LoVo (cell line): Measurements from ENCODE around the gene VCL.
A peak's percentile ranks its signal among the peaks of the same experiment; 100 is the strongest.
"Not testable (repeated sequence)": the region's sequence is repeated elsewhere in the genome, so short reads cannot be mapped to it uniquely, and the experiment has no call there.

ENCODE experiments used
- DNase-seq: peaks from one replicate; pipeline ENCODE4 v3.0.0-alpha.2; 2016; ENCODE audit warnings: low spot score

VCL gene

DNA sequence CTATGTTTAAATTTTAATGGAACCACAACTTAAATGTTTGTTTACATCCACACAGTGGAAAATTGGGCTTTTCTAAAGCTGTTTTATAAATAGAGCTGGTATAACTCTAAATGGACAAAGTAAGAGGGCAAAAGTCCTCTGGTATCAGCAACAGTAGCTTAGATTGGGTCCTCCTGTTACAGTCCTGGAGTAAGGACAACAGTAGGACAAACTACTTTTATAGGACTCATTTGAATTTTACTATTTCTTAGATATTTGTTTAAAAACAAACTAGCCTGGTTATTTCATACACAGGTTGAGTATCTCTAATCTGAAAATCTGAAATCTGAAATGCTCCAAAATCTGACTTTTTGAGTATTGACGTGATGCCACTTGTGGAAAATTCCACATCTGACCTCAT, 8.4 kb downstream of the VCL start:
- DNase-seq, result no peak

DNA sequence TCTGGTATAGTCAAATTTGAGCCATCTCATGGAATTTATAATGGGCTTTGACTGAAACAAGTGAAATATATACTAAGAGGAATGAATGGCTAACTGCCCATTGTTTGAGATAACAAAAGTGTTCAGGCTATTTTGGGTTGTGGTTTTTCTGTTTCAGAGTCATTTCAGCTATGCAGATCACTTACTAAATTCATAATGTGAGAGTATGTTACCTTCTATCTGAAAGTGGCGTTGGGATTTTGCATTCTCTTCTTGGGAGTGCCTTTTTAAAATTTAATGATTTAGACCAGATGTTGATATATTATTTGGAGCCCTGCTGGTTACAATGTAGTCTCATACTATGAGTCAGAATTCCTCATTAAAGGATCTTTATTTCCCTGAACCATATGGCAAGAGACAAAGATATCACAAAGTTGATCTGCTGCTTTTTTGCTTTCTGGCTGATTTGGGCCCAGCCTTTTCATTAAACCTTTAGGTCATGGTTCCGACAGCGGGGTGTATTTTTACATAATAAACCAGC, 10.4 kb downstream of the VCL start:
- peak; percentile 54 for DNase-seq

DNA sequence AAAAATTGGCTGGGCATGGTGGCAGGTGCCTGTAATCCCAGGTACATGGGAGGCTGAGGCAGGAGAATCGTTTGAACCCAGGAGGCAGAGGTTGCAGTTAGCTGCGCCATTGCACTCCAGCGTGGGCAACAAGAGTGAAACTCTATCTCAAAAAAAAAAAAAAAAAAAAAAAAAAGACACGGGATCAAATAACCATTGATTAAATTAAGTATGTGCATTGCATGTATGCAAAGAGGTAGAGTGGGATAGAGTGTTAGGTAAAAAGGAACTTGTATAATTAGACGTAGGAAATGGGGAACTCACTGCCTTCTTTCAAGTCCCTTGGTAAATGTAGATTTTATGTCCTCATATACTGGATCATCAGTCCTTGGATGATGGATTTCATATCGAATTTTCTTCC, 13.1 kb downstream of the VCL start:
- no peak for DNase-seq

DNA sequence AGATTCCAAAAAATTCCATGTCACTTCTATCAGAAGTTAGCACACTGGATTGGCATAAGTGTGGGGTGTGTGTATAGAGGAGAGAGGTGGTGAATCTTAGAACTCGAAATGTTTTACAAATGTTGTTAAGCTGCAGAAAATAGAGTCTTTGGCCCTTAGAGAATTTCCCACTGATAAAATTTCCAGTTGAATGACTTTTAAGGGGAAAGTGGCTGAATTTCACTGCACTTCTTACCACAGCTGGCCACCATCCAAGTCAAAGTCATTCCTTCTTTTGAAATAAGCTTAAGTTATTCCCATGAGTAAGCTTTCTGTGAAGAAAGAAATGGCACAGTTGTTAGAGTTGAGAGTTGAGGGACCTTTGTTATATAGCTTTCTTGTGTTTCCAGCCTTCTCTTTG, 13.9 kb downstream of the VCL start:
- no peak for DNase-seq

DNA sequence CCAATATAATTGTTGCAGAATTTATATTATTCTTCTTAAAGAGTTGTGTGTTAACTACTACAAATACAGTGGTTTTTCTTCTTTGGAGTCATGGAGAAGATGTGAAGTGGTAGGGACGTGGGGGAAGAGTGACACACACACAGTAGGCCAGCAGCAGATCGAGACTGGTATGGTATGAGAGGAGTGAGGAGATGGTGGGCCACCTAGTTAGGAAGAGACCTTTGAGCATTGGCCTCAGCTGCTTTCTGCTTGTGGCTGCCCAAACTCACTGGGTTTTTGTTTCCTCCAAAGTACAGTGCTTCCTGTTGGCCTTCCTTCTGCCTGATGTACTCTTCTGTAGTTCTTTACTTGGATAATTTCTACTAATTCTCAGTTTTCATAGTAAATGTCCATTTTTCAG, 14.6 kb downstream of the VCL start:
- no peak for DNase-seq

DNA sequence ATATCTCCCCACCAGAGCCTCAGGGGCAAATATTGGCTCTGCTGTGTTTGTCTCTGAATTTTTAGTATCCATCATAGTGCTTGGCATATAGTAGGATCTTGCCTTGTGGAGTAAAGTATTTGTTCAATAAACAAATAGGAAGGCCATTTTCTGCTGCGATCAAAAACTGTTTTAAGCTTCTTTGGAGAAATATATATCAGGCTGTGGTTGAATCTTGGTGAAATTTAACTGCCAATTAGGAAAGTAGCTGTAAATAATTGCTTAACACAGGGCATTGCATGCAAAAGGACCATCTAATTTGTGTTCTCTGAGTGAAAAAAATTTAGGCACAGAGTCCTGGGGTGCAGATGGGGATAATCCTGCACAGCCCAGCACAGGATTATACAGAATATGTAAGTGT, 15.1 kb downstream of the VCL start:
- no peak for DNase-seq

DNA sequence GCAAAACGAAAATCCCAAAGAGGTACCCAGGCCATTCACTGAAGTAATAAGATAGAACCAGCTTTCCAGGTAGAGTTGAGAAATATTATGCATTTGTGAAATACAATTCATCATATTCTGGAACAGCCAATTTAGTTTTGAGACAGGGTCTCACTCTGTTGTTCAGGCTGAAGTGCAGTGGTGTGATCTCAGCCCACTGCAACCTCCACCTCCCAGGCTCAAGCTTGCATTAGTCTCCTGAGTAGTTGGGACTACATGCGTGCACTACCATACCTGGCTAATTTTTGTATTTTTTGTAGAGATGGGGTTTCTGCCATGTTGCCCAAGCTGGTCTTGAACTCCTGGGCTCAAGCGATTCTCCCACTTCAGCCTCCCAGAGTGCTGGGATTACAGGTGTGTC, 16.7 kb downstream of the VCL start:
- DNase-seq, result not testable (repeated sequence)

DNA sequence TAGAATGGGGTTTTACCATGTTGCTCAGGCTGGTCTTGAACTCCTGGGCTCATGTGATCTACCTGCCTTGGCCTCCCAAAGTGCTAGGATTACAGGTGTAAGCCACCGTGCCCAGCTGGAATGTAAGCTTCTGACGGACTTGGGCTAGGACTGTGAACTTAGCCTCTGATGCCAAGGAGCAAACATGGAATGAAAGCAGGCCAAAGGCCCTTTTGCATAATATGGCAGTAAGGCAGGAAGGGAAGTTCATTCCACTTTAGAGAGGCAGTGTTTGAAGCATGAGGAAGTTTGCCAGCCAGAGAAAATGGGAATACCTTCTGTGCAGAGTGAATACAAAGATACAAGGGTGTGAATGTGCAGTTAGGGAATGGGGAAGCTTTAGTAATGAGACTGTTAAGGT, 20.3 kb downstream of the VCL start:
- no peak for DNase-seq

DNA sequence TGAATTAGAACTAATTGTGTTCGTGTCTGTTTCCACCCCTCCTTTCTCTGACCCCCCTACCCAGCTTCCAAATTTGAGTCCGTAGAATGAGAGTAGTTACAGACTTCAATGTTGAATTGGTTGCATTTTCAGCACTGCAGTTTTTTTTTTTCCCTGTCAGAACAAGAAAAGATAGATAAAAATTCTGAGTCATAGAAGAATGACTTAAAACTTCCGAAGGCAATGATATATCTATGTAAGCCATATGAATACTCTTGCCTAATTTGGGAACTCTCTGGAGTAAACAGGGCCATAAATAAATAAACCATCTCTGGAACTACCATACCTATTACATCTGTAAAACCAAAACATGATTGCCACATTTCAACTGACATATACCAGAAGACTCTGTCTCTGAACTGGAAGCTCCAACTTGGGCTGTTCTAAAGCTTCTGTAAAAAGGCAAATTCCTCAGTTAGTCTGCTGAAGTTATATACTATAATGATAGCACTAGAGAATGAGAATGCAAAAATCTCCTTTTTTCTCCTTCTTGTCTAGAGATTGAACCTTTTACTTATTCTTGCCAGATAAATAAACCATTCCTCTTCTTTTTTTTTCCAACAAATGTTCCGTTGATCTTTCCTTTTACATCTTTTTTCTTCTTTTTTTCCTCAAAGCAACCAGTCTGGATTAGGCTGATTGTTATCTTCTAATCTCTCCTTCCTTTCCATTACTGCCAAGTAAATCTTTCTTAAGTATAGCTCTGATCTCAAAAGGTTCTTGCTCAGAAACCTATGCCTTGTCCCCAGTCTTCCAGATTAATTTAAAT, 23.5 kb downstream of the VCL start:
- no peak for DNase-seq

DNA sequence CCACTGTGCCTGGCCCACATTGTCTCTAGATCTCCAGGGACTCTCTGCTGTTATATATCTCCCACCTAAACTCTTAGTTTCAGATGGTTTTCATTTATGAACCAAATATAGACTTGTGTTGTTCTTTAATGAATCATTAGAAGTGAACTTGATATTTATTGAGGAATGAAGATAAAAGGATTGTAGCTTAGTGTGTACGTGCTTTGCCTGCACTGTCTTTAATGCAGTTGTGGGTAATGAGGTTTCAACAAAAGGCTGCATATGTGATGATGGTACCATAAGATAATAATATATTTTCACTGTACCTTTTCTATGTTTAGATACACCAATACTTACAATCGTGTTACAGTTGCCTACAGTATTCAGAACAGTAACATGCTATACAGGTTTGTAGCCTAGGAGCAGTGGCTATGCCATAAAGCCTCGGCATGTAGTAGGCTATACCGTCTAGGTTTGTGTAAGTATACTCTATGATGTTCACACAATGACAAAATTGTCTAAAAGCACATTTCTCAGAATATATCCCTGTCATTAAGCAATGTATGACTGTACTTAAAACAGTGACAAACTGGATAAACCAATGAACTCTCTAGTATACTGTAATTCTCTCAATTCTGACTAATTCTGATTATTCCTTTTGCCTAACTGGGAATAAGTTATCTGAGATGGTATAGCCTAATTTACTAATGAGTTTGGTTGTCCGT, 25.2 kb downstream of the VCL start:
- DNase-seq, result no peak

DNA sequence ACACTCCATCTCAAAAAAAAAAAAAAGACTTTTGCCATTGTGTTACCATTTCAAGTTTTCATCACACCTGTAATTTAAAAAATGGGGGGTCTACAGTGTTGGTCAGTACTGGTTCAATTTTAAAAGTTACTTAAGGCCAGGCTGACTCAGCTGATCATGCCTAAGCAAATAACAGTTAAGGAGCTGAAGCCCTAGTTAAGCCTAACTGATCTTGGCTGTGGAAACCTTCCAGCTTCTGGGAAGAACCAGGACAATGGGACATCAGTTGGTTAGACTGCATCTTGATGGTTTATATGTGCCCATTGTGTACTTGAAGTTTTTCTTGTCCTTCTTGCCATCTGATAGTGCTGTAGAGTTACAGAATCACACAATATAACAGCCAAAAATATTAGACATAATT, 26.7 kb downstream of the VCL start:
- no peak for DNase-seq

DNA sequence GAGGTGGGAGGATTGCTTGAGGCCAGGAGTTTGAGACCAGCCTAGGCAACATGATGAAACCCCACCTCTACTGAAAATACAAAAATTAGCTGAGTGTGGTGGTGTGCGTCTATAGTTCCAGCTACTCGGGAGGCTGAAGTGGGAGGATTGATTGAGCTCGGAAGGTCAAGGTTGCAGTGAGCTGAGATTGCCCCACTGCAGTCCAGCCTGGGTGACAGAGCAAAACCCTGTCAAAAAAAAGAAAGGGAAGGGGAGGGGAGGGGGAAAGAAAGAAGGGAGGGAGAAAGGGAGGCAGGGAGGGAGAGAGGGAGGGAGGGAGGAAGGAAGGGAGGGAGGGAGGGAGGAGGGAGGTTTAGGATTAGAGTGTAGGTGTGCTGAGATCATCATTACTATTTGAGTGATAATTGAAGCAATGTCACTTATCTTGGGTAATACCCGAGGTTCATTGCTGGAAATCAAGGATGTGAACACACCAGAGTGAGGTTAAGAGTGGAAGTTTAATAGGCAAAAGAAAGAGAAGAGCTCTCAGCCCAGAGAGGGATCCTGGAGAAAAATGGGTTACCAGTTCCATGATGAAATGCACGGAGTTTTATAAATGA, 27.6 kb downstream of the VCL start:
- DNase-seq, result no peak

DNA sequence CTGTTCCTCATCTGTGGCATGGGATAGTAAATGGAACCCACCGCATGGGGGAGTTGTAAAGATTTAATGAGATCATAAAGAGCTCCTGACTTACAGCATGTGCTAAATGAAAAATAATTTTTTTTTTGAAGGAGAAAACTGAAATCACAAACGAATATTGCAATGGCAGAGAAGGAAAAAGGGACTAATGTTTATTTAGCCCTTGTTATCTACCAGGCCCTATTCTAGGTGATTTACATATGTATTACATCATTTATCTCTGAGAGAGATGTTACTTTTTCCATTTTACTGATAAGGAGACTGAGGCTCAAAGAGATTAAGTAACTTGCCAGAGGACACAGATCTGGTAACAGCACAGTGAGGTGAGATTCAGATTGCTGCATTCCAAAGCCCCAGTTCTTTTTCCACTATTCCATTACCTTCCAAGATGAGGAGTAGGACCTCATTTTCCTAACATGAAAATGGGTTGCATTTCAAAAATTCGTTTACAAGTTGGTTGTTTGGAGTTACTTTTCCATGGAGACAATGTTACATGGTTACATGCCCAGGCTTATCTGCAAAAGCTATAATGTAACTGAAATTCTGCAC, 28.6 kb downstream of the VCL start:
- DNase-seq, result no peak

DNA sequence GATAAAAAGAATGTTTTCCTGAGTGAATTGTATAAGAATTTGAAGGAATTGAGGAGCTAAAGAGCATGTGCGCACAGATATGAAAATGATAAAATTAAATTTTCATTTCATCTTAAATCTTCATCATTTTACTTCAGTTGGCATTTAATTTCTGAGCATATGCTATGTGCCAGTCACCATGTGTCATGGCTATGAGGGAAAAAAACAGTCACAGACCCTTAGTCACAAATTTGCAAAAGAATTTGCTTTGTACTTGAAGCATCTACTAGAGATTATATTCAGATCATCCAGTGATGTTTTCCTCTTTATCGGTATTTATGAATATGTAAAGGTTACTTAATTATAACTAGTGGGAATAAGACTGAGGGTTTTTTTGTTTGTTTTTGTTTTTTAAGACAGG, 29.8 kb downstream of the VCL start:
- DNase-seq, result no peak

DNA sequence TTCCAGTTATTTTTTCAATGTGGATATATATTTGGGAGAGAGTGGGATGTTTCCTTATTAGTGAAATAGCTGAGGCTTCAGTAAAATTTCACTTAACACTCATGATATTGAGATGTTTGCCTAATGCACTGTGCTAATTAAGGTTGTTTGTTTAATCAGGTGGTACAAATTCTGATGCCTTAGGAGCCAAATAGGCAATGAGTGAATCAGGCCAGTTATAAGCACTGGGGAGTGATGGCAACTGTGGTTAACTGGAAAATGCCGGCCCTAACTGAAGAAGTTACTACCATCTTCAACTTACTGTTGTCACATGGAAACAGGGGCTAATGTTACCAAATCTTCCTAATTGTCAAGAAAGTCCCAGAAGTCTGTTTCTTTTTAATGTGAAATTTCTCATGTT, 32.0 kb downstream of the VCL start:
- DNase-seq, result no peak

DNA sequence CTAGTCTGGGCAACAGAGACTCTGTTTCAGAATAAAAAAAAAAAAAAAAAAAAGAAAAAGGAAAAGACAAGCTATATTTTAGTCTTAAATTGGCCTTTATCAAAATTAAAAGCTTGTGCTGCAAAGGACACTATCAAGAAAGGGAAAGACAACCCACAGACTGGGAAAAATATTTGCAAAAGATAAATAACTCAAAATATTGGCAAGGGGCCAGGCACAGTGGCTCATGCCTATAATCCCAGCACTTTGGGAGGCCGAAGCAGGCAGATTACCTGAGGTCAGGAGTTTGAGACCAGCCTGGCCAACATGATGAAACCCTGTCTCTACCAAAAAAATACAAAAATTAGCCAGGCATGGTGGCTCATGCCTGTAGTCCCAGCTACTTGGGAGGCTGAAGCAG, 34.3 kb downstream of the VCL start:
- not testable (repeated sequence) for DNase-seq

DNA sequence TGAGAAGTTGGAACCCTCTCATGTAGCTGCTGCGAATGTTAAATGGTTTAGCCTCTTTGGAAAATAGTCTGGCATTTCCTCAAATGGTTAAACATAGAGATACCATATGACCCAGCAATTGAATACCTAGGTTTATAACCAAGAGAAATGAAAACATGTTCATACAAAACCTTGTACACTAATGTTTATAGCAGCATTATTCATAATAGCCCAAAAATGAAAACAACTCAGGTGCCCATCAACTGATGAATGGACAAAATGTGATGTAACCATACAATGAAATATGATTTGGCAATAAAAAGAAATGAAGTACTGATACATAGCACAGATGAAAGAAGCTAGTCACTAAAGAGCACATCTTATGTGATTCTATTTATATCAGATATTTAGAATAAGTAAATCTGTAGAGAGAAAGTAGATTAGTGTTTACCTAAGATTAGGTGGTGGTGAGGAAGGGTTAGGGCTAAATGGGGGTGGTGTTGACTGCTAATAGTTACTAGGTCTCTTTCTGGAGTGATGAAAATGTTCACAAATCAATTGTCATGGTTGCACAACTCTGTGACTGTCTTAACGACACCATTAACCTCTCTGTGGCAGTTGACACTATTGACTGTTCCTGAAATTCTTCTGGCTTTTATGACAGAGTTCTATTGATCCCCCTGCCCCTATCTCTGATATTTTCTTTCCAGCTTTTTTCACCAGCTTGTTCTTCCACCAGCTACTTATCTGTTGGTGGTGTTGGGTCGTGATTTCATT, 35.2 kb downstream of the VCL start:
- DNase-seq, result no peak

DNA sequence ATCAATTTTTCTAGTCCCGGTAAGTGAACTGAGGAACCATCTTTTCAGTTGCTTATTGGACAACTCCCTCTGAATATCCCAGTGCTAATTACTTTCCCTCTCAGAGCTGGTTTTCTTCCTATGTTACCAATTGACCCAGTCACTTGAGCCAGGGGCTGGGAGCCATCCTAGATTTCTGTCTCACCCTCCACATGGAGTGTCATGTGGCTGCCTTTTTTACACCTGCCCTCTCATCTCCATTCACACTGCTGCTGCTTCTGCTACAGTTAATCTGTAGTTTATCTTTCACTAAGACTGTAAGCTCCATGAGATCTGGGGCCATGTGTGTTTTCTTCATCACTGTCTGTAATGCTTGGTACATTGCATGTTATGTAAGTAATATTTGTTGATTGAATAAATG, 35.8 kb downstream of the VCL start:
- no peak for DNase-seq

DNA sequence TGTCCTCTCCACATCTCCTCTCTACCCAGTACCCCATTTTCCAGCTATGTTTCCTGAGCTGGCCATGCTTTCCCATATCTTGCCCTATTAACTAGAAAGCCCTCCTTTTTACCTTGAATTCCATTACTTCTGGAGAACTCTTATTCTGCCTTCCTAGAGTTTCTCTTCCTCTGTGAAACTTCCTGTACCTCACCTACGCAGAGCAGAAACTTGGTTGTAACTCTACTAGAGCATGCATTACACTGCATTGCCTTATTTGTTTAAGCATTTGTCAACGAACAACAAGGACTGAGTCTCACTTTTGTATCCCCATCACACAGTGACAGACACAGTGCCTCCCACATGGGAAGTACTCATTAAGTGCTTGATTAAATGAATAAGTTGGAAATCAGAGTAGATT, 36.4 kb downstream of the VCL start:
- DNase-seq, result no peak

DNA sequence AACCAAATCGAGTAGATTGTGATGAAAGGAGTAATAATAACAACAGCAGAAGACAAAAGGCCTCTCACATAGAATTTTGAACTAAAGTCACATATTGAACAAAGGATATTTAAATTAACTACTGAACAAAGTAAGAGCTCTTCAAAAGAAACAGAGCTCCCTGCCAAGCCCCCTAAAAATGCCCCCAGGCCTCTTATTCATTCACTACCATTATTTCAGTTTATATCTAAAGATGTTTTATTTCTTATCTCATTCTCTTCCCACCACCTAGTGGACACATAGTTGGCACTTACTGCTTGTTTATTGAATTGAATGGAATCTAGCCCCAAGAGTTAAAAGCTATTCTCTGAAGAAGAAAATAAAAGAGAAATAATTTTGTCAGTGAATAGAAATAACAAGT, 37.4 kb downstream of the VCL start:
- no peak for DNase-seq

DNA sequence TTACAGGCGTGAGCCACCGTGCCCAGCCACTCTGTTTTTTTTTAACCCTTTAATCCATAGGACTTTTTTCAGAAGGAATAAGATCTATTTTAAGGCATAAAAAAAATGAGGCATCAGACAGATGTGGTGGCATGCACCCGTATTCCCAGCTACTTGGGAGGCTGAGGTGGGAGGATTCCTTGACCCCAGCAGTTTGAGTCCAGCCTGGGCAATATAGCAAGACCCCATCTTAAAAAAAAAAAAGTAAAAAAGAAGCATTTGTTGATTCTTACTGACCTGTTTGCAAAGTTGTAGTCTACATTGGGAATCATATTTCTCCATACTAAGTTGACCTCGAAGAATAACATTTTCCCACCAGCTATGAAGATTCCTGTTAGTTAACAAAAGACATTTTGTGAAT, 38.6 kb downstream of the VCL start:
- DNase-seq, result no peak

DNA sequence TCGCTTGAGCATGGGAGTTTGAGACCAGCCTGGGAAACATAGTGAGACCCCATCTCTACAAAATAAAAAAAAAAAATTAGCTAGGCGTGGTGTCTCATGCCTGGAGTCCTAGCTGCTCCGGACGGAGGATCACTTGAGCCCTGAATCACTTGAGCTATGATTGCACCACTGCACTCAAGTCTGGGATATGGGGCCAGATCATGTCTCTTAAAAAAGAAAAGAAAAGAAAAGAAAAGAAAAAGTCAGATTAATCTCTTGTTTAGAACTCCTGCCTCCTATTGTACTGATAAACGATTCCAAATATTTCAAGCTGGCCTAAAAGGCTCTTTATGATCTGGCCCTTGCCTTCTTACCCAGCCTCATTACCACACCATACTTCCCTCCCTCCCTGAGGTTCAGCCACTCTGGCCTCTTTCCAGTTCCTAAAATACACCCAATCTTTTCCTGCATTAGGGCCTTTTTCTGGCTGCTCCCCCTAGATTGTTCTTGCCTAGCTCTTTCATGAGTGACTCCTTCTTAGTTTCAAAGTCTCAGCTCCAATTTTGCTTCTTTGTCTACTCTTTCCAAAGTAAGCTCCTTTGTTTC, 41.7 kb downstream of the VCL start:
- DNase-seq, result no peak
